Measurements from ENCODE around the gene PEX6. TPM values are rescaled to one million over a fixed set of nuclear protein-coding genes. Genes with fewer than 3 reads are reported as not detected.

The PEX6 gene
- total RNA-seq, 1 experiment from 2014 or later, result 26.1 TPM

DNA sequence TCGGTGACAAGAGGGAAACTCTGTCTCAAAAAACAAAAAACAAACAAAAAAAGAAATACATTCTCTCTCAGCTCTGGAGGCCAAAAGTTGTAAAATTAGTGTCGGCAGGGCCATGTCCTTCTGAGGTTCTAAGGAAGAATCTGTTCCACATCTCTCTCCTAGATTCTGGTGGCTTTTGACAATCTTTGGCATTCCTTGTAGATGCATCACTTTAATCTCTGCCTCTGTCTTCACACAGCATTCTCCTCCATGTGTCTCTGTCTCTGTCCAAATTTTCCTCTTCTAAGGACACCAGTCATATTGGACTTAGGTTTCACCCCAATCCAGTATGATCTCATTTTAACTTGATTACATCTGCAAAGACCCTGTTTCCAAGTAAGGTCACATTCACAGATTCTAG is 14.5 kb upstream of the PEX6 start:
- Histone ChIP-seq H3K27me3 (replicated peaks; ENCODE audit: insufficient read depth, low read depth, low read length, poor library complexity) (no peaks in the 10 kb centered on the region), H3K4me1 (ENCODE audit: insufficient read depth, low read length, poor library complexity, severe bottlenecking) (no peaks in the 10 kb centered on the region), H3K27ac (ENCODE audit: low read depth, low read length, poor library complexity, severe bottlenecking) (no peak overlapping the region), H3K9me3 (ENCODE audit: low read depth, low read length, poor library complexity, severe bottlenecking) (no peaks in the 10 kb centered on the region), H3K4me3 (ENCODE audit: low read depth, low read length, poor library complexity, severe bottlenecking) (no peak overlapping the region), H3K36me3 (ENCODE audit: insufficient read depth, low read length, poor library complexity, severe bottlenecking) (peaks cover 15% of the 10 kb centered on the region)
- intact Hi-C loops (cut with micrococcal nuclease; ENCODE audit: unreplicated experiment), result no loop called here
- POLR2A ChIA-PET (ENCODE audit: low non-redundant PET), result interaction anchor here (0.5 kb wide), 1 partner anchor 64 kb away, joined by 13 read pairs; the partner anchor contains the start of gene CNPY3
- no peak for DNase-seq (ENCODE audit: low spot score)
- CTCF ChIA-PET, result no interaction called here
- TF ChIP-seq, protein P1, sequence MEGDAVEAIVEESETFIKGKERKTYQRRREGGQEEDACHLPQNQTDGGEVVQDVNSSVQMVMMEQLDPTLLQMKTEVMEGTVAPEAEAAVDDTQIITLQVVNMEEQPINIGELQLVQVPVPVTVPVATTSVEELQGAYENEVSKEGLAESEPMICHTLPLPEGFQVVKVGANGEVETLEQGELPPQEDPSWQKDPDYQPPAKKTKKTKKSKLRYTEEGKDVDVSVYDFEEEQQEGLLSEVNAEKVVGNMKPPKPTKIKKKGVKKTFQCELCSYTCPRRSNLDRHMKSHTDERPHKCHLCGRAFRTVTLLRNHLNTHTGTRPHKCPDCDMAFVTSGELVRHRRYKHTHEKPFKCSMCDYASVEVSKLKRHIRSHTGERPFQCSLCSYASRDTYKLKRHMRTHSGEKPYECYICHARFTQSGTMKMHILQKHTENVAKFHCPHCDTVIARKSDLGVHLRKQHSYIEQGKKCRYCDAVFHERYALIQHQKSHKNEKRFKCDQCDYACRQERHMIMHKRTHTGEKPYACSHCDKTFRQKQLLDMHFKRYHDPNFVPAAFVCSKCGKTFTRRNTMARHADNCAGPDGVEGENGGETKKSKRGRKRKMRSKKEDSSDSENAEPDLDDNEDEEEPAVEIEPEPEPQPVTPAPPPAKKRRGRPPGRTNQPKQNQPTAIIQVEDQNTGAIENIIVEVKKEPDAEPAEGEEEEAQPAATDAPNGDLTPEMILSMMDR (conservative IDR thresholded peaks at IDR 0.05; ENCODE audit: low read depth, low read length), result no peak
- no peak for TF ChIP-seq EZH2 (IDR thresholded peaks at IDR 0.05; ENCODE audit: borderline replicate concordance, low read depth, low read length, poor library complexity, severe bottlenecking)
- no TSS peak for BruUV-seq (replicated peaks)

- Histone ChIP-seq H3K27ac (ENCODE audit: low read depth, low read length, poor library complexity, severe bottlenecking) (no peak overlapping the region), H3K4me3 (ENCODE audit: low read depth, low read length, poor library complexity, severe bottlenecking) (no peak overlapping the region), H3K27me3 (replicated peaks; ENCODE audit: insufficient read depth, low read depth, low read length, poor library complexity) (no peaks in the 10 kb centered on the region), H3K4me1 (ENCODE audit: insufficient read depth, low read length, poor library complexity, severe bottlenecking) (peaks cover 7% of the 10 kb centered on the region), H3K36me3 (ENCODE audit: insufficient read depth, low read length, poor library complexity, severe bottlenecking) (peaks cover 16% of the 10 kb centered on the region), H3K9me3 (ENCODE audit: low read depth, low read length, poor library complexity, severe bottlenecking) (no peaks in the 10 kb centered on the region)
- ChIA-PET CTCF (no interaction called here), POLR2A (ENCODE audit: low non-redundant PET) (no interaction called here)
- BruUV-seq (replicated peaks), result no TSS peak
- TF ChIP-seq, protein P1 (conservative IDR thresholded peaks at IDR 0.05; ENCODE audit: low read depth, low read length), result no peak
- no peak for TF ChIP-seq EZH2 (IDR thresholded peaks at IDR 0.05; ENCODE audit: borderline replicate concordance, low read depth, low read length, poor library complexity, severe bottlenecking)
- intact Hi-C loops (cut with micrococcal nuclease; ENCODE audit: unreplicated experiment), result no loop called here
- DNase-seq (ENCODE audit: low spot score), result no peak
These were observed 10.9 kb upstream of the PEX6 start for GRCh38 chr6:42989923-42990322.

DNA sequence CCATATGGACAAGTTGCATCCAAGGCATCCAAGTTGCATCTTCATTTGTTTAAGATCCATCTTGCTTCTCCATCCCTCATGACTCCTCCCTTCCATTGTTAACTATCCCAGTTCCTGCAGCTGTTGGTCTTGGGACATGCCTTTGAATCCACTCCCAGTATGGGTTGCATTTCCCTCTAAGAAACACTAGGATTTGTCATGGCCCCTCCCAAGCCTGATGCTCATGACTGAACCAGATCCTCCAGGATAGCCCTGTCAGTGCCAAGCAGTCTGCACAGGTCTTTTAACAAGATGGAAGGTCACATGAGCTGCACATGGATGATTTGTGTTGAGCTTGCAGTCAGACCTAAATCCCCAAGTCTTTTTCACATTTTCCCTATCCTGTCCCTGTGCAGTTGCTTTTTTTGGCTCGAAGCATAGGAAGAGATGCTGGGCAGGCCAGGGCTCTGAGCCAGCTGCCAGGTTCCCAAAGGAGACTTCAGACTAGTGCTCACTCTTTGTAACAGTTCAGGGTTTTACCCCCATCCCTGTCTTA is 9.6 kb upstream of the PEX6 start:
- no TSS peak for BruUV-seq (replicated peaks)
- Histone ChIP-seq H3K36me3 (ENCODE audit: insufficient read depth, low read length, poor library complexity, severe bottlenecking) (peaks cover 16% of the 10 kb centered on the region), H3K27ac (ENCODE audit: low read depth, low read length, poor library complexity, severe bottlenecking) (no peak overlapping the region), H3K4me1 (ENCODE audit: insufficient read depth, low read length, poor library complexity, severe bottlenecking) (peaks cover 7% of the 10 kb centered on the region), H3K9me3 (ENCODE audit: low read depth, low read length, poor library complexity, severe bottlenecking) (no peaks in the 10 kb centered on the region), H3K4me3 (ENCODE audit: low read depth, low read length, poor library complexity, severe bottlenecking) (no peak overlapping the region), H3K27me3 (replicated peaks; ENCODE audit: insufficient read depth, low read depth, low read length, poor library complexity) (no peaks in the 10 kb centered on the region)
- TF ChIP-seq, protein P1 (conservative IDR thresholded peaks at IDR 0.05; ENCODE audit: low read depth, low read length), result no peak
- TF ChIP-seq EZH2 (IDR thresholded peaks at IDR 0.05; ENCODE audit: borderline replicate concordance, low read depth, low read length, poor library complexity, severe bottlenecking), result no peak
- ChIA-PET POLR2A (ENCODE audit: low non-redundant PET) (interaction anchor here (0.6 kb wide), 1 partner anchor 1822 kb away, joined by 3 read pairs; no protein-coding TSS in a partner anchor), CTCF (no interaction called here)
- intact Hi-C loops (cut with micrococcal nuclease; ENCODE audit: unreplicated experiment), result no loop called here
- no peak for DNase-seq (ENCODE audit: low spot score)
